ENCODE results near the gene DEUP1. TPM values are rescaled to one million over a fixed set of nuclear protein-coding genes. Genes with fewer than 3 reads are reported as not detected.

Gene DEUP1
- total and polyA plus RNA-seq, 9 of the 15 experiments (the other 6 are each of a cell fraction or from before 2014, with no cell fraction given), result 1.4 to 10.9 (median 9.3) TPM

GRCh38 chr11:93329936-93330445 lies 551 bp upstream of the DEUP1 start (continued):
- TF ChIP-seq, protein P1, sequence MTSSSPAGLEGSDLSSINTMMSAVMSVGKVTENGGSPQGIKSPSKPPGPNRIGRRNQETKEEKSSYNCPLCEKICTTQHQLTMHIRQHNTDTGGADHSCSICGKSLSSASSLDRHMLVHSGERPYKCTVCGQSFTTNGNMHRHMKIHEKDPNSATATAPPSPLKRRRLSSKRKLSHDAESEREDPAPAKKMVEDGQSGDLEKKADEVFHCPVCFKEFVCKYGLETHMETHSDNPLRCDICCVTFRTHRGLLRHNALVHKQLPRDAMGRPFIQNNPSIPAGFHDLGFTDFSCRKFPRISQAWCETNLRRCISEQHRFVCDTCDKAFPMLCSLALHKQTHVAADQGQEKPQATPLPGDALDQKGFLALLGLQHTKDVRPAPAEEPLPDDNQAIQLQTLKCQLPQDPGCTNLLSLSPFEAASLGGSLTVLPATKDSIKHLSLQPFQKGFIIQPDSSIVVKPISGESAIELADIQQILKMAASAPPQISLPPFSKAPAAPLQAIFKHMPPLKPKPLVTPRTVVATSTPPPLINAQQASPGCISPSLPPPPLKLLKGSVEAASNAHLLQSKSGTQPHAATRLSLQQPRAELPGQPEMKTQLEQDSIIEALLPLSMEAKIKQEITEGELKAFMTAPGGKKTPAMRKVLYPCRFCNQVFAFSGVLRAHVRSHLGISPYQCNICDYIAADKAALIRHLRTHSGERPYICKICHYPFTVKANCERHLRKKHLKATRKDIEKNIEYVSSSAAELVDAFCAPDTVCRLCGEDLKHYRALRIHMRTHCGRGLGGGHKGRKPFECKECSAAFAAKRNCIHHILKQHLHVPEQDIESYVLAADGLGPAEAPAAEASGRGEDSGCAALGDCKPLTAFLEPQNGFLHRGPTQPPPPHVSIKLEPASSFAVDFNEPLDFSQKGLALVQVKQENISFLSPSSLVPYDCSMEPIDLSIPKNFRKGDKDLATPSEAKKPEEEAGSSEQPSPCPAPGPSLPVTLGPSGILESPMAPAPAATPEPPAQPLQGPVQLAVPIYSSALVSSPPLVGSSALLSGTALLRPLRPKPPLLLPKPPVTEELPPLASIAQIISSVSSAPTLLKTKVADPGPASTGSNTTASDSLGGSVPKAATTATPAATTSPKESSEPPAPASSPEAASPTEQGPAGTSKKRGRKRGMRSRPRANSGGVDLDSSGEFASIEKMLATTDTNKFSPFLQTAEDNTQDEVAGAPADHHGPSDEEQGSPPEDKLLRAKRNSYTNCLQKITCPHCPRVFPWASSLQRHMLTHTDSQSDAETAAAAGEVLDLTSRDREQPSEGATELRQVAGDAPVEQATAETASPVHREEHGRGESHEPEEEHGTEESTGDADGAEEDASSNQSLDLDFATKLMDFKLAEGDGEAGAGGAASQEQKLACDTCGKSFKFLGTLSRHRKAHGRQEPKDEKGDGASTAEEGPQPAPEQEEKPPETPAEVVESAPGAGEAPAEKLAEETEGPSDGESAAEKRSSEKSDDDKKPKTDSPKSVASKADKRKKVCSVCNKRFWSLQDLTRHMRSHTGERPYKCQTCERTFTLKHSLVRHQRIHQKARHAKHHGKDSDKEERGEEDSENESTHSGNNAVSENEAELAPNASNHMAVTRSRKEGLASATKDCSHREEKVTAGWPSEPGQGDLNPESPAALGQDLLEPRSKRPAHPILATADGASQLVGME (CRISPR knock-in tag; IDR thresholded peaks at IDR 0.05), result no peak
- TF ChIP-seq STAT6 (CRISPR knock-in tag; IDR thresholded peaks at IDR 0.05), result no peak
- TF ChIP-seq KAT8 (IDR thresholded peaks at IDR 0.05; ENCODE audit: low read depth), result no peak
- TF ChIP-seq SETDB1 (IDR thresholded peaks at IDR 0.05; ENCODE audit: low read length), result no peak
- no peak; the same call in 1 of the 2 replicates for TF ChIP-seq ZNF24 (IDR thresholded peaks at IDR 0.05)
- no peak for TF ChIP-seq CBX2 (IDR thresholded peaks at IDR 0.05; ENCODE audit: insufficient read depth, low read length, poor library complexity, severe bottlenecking)
- no peak for TF ChIP-seq CCAR2 (IDR thresholded peaks at IDR 0.05; ENCODE audit: low read depth, low read length)
- no peak for TF ChIP-seq IRF9 (tag; IDR thresholded peaks at IDR 0.05)
- TF ChIP-seq, protein P2, sequence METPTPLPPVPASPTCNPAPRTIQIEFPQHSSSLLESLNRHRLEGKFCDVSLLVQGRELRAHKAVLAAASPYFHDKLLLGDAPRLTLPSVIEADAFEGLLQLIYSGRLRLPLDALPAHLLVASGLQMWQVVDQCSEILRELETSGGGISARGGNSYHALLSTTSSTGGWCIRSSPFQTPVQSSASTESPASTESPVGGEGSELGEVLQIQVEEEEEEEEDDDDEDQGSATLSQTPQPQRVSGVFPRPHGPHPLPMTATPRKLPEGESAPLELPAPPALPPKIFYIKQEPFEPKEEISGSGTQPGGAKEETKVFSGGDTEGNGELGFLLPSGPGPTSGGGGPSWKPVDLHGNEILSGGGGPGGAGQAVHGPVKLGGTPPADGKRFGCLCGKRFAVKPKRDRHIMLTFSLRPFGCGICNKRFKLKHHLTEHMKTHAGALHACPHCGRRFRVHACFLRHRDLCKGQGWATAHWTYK (CRISPR knock-in tag; IDR thresholded peaks at IDR 0.05), result no peak
- no peak for TF ChIP-seq ZKSCAN3 (CRISPR knock-in tag; IDR thresholded peaks at IDR 0.05)
